ENCODE measurements around the gene CCDC152. TPM values are rescaled to one million over a fixed set of nuclear protein-coding genes. Genes with fewer than 3 reads are reported as not detected.

Gene CCDC152
- total RNA-seq, 1 donor from 2014 or later: not detected

GRCh38 chr5:42781584-42781983 is 25.0 kb downstream of the CCDC152 start:
- Mint-ChIP-seq H3K36me3 (ENCODE audit: low read depth) (peaks cover 3% of the 10 kb centered on the region), H3K27ac (ENCODE audit: unreplicated experiment) (no peak overlapping the region), H3K4me3 (no peak overlapping the region), H3K27me3 (ENCODE audit: low read depth) (no peaks in the 10 kb centered on the region), H3K9me3 (peaks cover 9% of the 10 kb centered on the region), H3K4me1 (no peaks in the 10 kb centered on the region)
- no peak for DNase-seq (ENCODE audit: low read depth, low spot score)
- TF ChIP-seq CTCF (conservative IDR thresholded peaks at IDR 0.05): no peak

GRCh38 chr5:42784132-42784531 is 27.5 kb downstream of the CCDC152 start:
- H3K36me3 Mint-ChIP-seq (ENCODE audit: low read depth): peaks cover 13% of the 10 kb centered on the region
- no peak for TF ChIP-seq CTCF (conservative IDR thresholded peaks at IDR 0.05)
- no peak for DNase-seq (ENCODE audit: low read depth, low spot score)
- H3K4me3 Mint-ChIP-seq: no peak overlapping the region
- H3K4me1 Mint-ChIP-seq: no peaks in the 10 kb centered on the region
- no peaks in the 10 kb centered on the region for H3K27me3 Mint-ChIP-seq (ENCODE audit: low read depth)
- H3K9me3 Mint-ChIP-seq: peaks cover 15% of the 10 kb centered on the region
- H3K27ac Mint-ChIP-seq (ENCODE audit: unreplicated experiment): no peak overlapping the region

- Mint-ChIP-seq H3K27ac (ENCODE audit: unreplicated experiment) (no peak overlapping the region), H3K36me3 (ENCODE audit: low read depth) (peaks cover 13% of the 10 kb centered on the region), H3K4me1 (no peaks in the 10 kb centered on the region), H3K27me3 (ENCODE audit: low read depth) (no peaks in the 10 kb centered on the region), H3K9me3 (peaks cover 17% of the 10 kb centered on the region), H3K4me3 (no peak overlapping the region)
- DNase-seq (ENCODE audit: low read depth, low spot score): no peak
- TF ChIP-seq CTCF (conservative IDR thresholded peaks at IDR 0.05): no peak
Measured at GRCh38 chr5:42785756-42786155, 29.1 kb downstream of the CCDC152 start.

GRCh38 chr5:42787073-42787472 is 30.5 kb downstream of the CCDC152 start:
- no peak for DNase-seq (ENCODE audit: low read depth, low spot score)
- no peak overlapping the region for H3K4me3 Mint-ChIP-seq
- H3K36me3 Mint-ChIP-seq (ENCODE audit: low read depth): peaks cover 13% of the 10 kb centered on the region
- H3K4me1 Mint-ChIP-seq: no peaks in the 10 kb centered on the region
- H3K9me3 Mint-ChIP-seq: peaks cover 22% of the 10 kb centered on the region
- no peak for TF ChIP-seq CTCF (conservative IDR thresholded peaks at IDR 0.05)
- H3K27me3 Mint-ChIP-seq (ENCODE audit: low read depth): no peaks in the 10 kb centered on the region
- H3K27ac Mint-ChIP-seq (ENCODE audit: unreplicated experiment): no peak overlapping the region

- Mint-ChIP-seq H3K36me3 (ENCODE audit: low read depth) (peaks cover 13% of the 10 kb centered on the region), H3K4me1 (no peaks in the 10 kb centered on the region), H3K27ac (ENCODE audit: unreplicated experiment) (no peak overlapping the region), H3K9me3 (peaks cover 22% of the 10 kb centered on the region), H3K27me3 (ENCODE audit: low read depth) (no peaks in the 10 kb centered on the region), H3K4me3 (no peak overlapping the region)
- TF ChIP-seq CTCF (conservative IDR thresholded peaks at IDR 0.05): no peak
- DNase-seq (ENCODE audit: low read depth, low spot score): no peak
Measured at GRCh38 chr5:42787845-42788244, 31.2 kb downstream of the CCDC152 start.

GRCh38 chr5:42791151-42791550 is 34.5 kb downstream of the CCDC152 start:
- H3K4me3 Mint-ChIP-seq: no peak overlapping the region
- DNase-seq (ENCODE audit: low read depth, low spot score): no peak
- no peaks in the 10 kb centered on the region for H3K4me1 Mint-ChIP-seq
- H3K27me3 Mint-ChIP-seq (ENCODE audit: low read depth): no peaks in the 10 kb centered on the region
- peaks cover 24% of the 10 kb centered on the region for H3K9me3 Mint-ChIP-seq
- H3K27ac Mint-ChIP-seq (ENCODE audit: unreplicated experiment): no peak overlapping the region
- no peak for TF ChIP-seq CTCF (conservative IDR thresholded peaks at IDR 0.05)
- H3K36me3 Mint-ChIP-seq (ENCODE audit: low read depth): peaks cover 11% of the 10 kb centered on the region

Data from neural crest cell (in vitro differentiated cells).